GM19468 (cell line): Measurements from ENCODE around the gene NPAS3.
"Not testable (repeated sequence)": the region's sequence is repeated elsewhere in the genome, so short reads cannot be mapped to it uniquely, and the experiment has no call there.

Source experiments
- ATAC-seq: cut with Tn5 transposase; IDR thresholded peaks from one replicate; pipeline ENCODE4 v1.9.1; 2021; ENCODE audit warnings: mild to moderate bottlenecking, moderate library complexity, moderate number of reproducible peaks; ENCODE audit not compliant: unreplicated experiment; ENCODE audit errors: extremely low read depth

NPAS3 gene

DNA sequence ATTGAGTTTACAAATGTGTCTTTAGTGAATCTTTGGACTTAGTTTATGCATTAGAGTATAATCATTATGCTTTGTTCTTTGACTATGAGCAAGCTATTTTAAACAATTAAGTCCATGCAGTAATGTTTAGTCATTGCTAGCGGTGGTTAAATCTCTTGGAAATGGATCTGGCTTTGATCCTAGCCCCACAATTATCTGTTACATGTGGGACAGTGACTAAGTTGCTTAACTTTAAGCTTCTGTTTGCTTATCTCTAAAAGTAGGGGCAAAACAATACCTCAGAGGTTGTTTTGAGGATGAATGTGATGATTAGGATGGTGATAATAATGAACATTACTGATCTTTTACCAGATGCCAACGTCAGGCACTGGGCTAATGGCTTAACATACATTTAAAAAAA, 124.2 kb downstream of the NPAS3 start:
- ATAC-seq, result no peak

DNA sequence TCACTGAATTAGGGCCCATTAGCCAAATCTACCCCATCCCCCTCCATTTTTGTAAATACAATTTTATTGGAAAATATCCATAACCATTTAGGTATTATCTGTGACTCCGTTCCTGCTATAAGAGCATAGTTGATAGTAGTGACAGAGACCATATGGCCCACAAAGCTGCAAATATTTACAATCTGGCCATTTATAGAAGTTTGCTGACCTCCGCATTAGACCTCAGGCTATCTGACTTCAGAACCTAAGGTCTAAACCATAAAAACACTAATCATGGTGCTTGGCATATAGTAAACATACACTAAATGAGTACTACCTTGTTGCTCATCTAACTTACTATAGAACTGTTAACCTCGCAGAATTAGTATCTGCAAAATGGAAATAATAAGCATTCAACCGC, 124.8 kb downstream of the NPAS3 start:
- no peak for ATAC-seq

DNA sequence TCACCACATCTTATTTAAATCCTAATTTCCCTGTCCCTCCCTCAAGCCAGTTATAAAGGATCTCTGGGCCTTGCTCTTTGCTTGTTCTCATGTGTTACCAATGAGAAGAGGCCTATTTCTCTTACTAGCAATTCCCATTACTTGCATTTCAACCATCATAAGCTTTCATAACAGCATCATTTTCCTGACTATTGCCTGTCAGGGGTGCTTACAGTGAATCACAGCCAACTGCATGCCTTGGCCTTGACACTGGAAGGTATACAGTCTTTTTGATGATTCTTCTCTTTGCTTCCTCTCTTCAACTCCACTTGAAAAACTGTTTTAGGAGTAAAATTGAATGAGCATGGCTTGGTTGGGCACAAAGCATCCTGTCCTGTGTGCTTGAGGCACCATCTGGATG, 127.0 kb downstream of the NPAS3 start:
- ATAC-seq, result no peak

DNA sequence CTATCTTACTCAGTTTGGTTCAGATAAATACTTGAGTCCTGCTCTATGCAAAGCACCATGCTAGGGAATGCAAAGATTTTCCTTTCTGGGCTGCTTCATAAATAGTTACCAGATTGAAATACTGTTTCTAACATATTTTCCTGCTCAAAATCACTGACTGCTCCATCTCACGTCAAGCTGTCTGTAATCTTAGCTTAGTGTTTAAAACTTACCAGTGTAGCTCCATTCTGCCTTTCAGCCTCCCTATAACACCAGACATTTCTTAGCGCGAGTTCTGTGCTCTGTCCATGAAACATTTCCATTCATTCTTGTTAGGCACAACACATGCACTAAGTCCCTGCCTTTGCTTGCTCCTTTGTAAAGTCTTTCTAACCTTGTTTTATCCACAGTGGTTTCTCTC, 129.4 kb downstream of the NPAS3 start:
- no peak for ATAC-seq

DNA sequence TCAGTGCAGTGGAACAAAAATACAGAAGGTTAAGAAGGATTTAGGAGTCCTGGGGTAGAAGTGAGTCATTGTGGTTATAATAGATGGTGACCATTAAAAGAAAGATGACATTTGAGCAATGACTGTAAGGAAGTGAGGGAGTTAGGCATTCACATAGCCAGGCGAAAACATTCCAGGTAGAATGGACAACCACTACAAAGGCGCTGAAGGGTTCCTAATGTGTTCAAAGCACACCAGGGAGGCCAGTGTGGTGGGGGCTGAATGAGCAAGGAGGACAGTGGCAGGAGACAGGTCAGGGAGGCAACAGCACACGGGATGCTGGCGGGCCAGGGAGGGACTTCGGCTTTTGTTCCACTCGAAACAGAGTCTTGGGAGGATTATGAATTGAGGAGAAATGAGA, 129.9 kb downstream of the NPAS3 start:
- ATAC-seq, result no peak

DNA sequence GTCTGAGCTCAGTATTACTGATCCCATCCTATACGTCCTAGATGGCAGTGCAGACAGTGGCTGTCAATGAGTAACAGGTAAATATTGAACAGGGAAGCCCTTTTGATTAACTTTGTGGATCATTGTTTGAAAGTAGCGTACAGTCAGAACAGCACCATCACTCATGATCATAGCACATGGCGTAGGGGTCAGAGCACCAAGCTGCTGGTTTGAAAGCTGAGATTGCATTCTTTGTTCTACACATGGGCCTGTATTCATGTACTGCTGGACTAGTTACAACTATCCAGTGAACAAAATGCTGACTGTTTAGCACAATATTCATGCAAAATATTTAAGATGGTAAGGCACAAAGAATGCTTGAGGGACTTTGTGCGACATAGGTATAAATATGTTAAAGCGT, 131.8 kb downstream of the NPAS3 start:
- no peak for ATAC-seq

DNA sequence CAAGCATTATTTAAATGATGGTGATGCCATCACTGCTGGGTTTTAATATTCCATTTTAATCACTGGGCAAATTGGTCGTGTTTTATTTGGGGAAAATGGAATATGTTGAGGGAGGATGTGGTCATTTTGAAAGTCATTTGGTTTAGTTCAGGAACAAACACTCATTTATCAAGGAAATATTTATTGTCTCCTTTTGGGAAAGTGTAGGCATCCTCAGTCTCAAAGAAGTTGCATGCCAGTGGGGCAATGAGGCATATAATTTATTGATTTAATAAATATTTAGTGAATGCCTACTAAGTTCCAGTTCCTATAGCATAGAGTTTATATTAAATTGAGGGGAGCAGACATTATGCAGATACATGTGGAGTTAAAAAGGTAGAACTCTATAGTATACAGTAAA, 134.3 kb downstream of the NPAS3 start:
- no peak for ATAC-seq

DNA sequence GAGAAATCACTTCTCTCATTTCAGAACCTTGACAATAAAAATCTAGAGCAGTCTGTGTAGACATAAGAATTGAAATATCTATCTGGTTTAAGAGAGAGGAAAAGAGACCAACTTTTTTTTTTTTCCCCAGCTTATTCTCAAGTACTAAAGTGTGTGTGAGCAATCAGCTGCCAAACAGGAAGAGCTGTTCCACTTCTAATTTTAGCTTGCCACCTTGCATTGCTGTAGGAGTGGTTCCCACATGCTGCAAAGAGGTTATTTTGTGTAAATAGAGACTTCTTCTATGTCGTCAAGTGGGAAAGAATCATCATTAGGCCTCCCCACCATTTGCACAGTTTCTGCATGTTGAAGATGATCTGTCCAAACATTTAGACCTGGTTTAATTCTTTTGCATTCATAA, 142.6 kb downstream of the NPAS3 start:
- ATAC-seq, result no peak

DNA sequence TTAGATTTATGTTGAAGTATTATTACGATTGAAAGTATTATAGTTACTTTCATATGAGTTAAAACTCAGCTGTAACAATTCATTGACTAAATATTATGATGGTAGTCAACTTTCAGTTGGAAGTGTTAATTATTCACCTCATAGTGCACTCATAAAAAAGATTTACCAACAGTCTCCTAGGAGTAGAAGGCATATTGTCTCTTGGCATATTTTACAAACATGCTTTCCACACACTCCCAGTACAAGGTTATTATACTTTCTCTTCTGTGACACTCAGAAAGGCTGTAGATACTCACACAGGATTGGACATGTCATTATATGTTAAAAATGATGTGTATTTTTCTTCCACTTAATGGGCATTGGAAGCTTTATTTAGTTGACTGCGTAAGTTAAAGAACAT, 147.1 kb downstream of the NPAS3 start:
- no peak for ATAC-seq

DNA sequence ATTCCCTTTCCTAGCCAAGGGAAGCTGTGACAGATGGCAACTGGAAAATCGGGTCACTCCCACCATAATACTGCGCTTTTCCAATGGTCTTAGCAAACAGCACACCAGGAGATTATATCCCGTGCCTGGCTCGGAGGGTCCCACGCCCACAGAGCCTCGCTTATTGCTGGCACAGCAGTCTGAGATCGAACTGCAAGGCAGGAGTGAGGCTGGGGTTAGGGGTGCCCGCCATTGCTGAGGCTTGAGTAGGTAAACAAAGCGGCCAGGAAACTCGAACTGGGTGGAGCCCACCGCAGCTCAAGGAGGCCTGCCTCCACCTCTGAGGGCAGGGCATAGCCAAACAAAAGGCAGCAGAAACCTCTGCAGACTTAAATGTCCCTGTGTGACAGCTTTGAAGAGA, 149.6 kb downstream of the NPAS3 start:
- ATAC-seq, result not testable (repeated sequence)

DNA sequence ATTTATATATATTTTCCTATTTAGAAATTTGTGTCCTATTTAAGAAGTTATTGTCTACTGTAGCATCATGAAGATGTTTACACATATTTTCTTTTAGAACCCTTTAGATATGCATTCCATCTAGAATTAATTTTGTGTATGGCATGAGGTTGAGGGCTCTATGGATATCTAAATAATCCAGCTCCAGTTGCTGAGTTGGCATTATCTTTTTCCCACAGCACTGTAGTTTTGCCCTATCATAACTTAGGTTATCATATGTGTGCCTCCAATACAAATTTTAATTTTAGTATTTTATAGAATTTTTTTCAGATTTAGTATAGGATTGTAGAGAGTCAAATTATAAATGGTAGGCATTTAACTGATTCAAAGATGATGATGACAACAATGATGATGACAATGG, 159.3 kb downstream of the NPAS3 start:
- no peak for ATAC-seq

DNA sequence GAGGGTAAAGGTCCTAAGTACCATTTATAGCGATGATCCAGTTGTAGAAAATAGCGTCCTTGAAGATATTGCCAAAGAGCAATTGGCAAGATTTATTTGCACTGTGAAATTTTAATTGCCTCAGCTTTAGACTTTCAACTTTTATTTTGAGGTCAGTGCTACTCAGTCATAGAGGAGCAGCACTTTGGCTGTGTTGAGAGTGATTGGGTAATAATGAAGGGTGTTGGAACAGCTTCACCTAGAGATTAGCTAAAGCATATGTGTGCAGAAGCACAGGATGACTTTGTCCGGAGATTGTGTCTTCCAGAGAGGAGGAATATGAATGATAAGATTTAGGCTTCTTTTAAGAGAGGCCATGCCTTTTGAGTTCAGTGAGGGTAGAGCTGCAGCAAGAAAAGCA, 164.8 kb downstream of the NPAS3 start:
- ATAC-seq, result no peak

DNA sequence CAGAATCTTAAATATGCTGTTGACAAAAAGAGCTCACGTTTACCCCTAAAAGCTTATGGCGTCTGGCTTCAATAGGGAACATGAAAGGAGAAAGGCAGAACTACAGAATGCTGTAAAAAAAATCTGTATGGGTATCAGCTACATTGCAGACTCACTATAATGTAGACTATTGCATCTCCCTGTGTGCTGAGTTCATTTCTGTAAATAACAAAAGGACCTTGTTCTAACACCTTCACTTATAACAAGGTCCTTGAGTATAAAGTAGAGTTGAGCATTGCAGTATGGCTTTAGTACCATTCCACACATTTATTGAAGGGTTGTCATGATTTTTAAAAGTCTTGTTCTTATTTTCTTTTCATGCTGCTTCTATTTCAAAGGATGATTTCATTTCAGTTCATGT, 165.3 kb downstream of the NPAS3 start:
- no peak for ATAC-seq

DNA sequence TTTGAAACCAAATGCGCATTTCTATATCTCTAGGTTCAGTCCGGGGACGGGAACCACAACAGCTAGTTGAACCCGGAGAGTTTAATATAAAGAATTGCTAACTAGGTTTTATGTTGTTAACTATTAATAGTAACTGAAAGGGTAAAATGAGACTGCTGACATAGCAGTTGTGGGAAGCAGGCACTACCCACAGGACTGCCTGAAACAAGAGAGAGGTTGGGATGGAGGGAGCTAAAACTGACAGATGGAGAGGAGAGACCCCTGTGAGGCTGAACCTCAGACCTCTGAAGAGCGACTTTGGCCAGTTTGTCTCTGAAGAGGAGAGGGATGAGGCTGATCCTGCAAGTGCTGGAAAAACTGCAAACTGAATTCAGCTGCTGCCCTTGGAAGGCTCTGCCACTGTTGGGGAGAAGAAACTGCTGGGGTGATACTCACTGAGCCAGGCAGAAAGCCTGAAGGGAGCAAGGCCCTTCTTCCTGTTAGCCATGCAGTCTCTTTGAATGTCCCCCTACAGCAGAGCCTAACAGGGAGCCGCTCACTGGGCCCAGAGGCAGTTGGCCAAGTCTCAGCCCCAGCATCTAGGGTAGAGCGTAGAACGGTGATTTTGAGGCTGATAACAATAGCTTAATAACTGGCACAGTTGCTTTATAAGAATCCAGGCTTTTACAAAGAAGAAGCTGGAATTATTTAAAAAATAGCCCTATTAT, 172.2 kb downstream of the NPAS3 start:
- ATAC-seq, result no peak

DNA sequence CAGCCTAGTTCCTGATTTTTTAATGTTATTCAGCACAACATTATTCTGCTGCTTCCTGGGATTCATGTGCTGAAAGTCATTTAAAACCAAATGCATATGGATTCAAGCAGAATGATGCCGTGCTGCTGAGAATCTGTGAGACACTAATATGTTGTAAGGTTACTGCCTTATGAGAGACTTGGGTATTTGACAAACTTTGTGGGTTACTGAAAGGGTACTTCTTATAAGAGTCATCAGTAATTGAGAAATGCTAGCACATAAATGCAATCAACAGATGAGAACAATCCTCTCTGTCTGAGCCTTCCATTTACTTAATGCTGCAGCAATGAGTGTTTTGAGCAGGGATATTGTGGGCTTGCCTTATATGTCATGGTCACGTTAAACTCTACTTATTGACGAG, 175.7 kb downstream of the NPAS3 start:
- no peak for ATAC-seq

DNA sequence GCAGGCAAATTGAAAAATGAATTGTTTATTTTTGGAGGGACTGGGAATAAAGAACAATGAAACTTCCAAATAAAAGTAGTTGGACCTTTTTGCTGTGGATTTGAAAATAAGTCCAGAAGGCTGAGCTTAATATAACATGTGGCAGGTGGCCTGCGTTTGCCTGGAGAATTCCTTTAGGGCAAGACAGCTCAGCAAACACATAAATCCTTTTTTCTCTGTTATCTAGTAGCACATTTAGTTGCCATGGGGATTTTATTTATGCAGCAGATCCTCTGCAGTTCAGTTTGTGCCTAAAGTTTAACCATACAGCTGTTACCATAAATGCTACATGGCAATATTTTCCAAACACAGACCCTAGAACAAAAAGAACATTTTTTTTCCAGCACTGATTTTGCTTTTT, 180.0 kb downstream of the NPAS3 start:
- ATAC-seq, result no peak

DNA sequence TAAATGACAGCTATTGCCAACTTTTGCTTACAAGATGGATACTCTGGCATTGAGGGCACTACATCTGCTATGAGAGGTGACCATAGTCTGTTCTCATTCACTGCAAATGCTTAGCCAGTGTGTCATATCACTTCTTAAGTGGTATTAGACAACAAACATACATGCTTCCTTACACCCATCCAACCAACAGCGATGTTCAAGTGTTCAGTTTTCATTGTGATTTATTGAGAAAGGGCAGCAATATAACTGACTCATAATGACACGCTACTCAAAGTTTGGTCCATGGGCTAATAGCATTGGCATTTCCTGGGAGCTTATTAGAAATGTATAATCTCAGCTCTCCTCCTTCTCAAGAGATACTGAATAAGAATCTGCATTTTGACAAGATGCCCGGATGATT, 181.7 kb downstream of the NPAS3 start:
- no peak for ATAC-seq

DNA sequence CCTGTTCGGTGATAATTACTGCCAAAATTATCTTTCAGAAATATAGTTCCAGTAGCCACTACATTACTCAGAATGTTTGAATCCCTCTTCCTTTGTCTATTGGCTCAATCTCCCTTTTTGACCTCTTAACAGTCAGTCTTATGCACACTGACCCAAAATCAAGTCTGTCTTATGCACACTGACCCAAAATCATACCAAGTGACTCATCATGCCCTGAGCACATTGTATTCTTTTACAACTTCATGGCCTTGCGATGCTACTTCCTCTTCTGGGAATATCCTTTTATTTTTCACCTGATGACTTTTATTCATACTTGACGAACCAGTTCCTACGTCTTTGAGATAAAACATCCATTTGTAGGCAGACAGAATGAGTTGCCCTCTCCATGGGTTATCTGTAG, 182.3 kb downstream of the NPAS3 start:
- ATAC-seq, result no peak

DNA sequence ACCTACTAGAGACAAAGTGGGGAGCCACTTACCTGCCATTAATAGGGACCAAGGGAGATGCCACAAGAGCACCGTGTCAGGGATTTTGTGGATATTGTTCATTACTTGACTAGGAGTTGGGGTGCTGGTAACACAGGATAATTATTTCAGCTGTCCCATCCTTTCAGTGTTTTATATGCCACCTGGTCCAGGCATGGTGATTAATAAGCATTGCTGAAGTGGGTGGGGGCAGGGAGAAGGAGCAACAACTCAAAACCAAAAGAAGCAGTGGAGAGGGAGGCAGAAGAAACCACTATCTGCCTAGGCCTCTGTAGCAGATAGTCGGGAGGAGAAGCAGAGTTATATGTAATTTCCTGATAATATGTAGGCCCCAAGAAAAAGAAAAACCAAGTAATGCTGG, 184.6 kb downstream of the NPAS3 start:
- no peak for ATAC-seq

DNA sequence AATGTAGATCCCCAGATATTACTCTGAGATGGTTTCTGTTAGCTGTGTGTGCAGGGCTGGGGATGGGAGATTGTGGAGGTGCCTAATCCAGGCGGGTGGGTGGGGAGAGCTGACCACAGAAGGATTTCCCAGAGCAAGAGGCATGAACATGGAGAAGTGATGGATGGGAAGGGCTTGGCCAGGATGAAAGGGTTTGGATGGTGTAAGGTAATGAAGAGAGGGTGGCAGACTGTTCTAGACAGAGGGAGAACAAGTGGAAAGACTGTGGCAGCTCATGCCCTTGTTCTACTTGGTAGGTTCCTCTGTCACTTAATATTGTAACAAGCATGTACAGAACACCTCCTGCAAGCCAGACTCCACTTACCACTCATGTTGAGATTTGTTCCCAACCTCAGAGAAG, 187.8 kb downstream of the NPAS3 start:
- no peak for ATAC-seq

DNA sequence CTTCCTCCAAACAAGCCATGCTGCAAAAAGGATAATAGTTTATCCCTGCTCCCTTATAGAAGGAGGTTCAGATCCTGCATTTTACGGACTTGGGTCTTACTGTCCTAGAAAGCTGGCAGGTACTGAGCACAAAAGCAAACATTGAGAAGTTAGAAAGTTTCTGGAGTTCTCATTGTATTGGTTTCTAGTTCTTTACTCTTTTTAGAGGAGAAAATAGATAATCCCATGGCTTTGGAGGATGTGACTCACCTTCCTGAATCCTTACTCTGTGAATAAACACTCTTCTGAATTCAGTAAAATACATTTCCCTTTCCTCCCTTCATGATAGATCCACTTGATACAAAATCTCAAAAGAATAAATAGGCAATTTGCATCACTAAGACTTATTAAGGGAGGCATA, 188.9 kb downstream of the NPAS3 start:
- ATAC-seq, result no peak

DNA sequence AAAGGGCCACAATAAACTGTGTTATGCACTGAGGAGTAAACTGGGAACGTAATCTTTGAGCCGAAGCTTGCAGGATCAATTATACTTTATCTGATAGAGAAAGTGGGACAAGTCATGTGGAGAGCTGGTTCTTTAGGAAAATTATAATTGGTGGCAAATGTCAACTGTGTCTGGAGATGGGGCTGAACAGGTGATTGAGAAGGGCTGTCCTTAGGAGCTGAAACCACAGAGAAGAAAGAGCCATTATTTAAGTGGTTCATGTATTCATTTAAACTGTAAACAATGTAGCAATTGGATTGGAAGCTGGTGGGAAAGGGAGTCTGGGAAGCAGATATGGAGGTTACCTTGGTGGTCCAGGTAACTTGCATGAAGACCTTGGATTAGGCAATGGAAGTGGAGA, 193.1 kb downstream of the NPAS3 start:
- no peak for ATAC-seq

DNA sequence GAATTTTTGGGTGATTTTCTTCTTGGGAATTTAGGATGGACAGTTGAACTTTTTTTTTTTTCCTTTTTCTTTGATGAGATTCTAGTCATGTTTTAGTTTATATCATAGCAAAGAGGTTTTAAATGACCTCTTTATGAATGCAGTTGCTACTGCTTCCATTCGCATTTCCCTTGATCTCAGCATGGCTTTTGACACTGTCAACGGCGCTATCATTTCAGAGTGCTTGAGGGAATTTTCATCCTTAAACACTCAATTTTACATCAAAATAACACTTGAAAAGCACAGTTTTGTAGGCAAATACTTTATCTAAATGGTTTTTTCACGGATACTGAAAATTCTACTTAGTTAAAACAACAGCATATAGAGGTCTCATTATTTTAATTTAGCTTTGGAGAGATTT, 195.5 kb downstream of the NPAS3 start:
- ATAC-seq, result no peak
